AG04449 (cell line): ENCODE data around the gene OR2C1.

Source experiments
- CTCF ChIA-PET: fragments of 350-600 bp; formaldehyde crosslinking; extraction: SDS; loops from one replicate; lab custom pipeline; 2021; ENCODE audit warnings: antibody characterized with exemption; lab: Yijun Ruan, JAX
- POLR2A ChIA-PET: fragments of 400-600, 350-600 bp; formaldehyde crosslinking; extraction: SDS; loops from one replicate; lab custom pipeline; 2020; ENCODE audit warnings: antibody characterized with exemption, inconsistent platforms; lab: Yijun Ruan, JAX
- DNase-seq: peaks from one replicate; pipeline ENCODE4 v3.0.0-alpha.2; 2010; ENCODE audit warnings: low read depth, low spot score
- H3K4me3 ChIP-seq: 2 replicates; pipeline ENCODE4 v1.5.1; 2011; ENCODE audit warnings: low read depth, mild to moderate bottlenecking, control low read depth, low read length
- TF ChIP-seq, protein P1 (sequence below): IDR thresholded peaks from one replicate; pipeline ENCODE4 v1.5.1; 2011; ENCODE audit warnings: mild to moderate bottlenecking, moderate library complexity, low read length, control low read depth, inconsistent platforms; ENCODE audit not compliant: insufficient read depth; ENCODE audit errors: missing control alignments

The OR2C1 gene

DNA sequence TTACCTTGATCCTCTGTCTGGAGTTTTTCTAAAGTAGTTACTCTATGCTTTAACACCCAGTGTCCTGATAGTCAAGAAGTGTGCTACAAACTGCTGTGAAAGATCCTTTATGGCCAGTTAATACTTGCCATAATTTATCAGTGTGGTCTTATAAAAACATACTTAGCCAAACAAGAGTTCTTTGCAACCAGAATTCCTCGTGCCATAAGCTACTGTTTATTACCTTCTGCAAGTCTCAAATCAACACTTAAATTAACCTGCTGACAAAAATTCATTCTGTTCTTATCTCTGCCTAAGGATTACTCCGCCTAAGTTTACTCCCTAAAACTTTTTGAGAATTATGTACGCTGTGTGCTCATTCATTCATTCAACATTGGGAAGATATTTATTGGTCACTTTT, 27.6 kb upstream of the OR2C1 start:
- DNase-seq, result no peak
- ChIA-PET CTCF (no interaction called here), POLR2A (no interaction called here)
- TF ChIP-seq, protein P1, sequence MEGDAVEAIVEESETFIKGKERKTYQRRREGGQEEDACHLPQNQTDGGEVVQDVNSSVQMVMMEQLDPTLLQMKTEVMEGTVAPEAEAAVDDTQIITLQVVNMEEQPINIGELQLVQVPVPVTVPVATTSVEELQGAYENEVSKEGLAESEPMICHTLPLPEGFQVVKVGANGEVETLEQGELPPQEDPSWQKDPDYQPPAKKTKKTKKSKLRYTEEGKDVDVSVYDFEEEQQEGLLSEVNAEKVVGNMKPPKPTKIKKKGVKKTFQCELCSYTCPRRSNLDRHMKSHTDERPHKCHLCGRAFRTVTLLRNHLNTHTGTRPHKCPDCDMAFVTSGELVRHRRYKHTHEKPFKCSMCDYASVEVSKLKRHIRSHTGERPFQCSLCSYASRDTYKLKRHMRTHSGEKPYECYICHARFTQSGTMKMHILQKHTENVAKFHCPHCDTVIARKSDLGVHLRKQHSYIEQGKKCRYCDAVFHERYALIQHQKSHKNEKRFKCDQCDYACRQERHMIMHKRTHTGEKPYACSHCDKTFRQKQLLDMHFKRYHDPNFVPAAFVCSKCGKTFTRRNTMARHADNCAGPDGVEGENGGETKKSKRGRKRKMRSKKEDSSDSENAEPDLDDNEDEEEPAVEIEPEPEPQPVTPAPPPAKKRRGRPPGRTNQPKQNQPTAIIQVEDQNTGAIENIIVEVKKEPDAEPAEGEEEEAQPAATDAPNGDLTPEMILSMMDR, result no peak
- H3K4me3 ChIP-seq, result no peak overlapping the region

DNA sequence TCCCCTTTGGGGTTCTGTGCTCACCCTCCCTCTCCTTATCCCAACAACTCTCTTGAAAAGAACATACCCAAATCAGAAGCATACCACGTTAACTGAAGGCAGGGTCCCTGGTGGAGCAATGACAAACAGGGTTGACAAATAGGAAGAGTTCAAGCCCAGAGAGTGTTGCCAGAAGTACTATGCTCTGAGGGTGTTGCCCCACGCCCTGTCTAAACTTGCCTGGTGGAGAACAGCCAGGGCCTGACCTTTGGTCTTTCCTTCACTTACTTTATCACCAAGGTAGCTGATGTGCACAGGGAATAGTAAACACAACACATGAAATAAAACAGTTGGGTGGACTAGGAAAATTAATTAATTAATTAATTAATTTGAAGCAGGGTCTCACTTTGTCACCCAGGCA, 27.0 kb upstream of the OR2C1 start:
- ChIA-PET CTCF (no interaction called here), POLR2A (no interaction called here)
- no peak overlapping the region for H3K4me3 ChIP-seq
- no peak for DNase-seq
- TF ChIP-seq, protein P1, result no peak

DNA sequence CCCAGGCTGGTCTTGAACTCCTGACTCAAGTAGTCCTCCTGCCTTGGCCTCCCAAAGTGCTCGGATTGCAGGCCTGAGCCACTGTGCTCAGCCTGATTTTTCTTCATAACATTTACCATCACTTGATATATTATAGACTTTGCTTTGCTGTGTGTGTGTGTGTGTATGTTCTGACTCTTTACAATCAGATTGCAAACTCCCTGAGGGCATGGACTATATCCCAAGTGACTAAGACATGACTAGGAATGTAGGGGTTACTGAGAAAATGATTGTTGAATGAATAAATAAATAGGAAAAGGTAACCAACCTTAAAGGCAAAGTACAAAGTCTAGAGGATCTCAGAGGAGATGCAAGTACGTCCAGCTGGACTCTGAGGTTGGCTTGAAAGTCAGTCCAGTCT, 9.6 kb upstream of the OR2C1 start:
- no peak overlapping the region for H3K4me3 ChIP-seq
- TF ChIP-seq, protein P1, result no peak
- ChIA-PET POLR2A (no interaction called here), CTCF (no interaction called here)
- DNase-seq, result no peak

DNA sequence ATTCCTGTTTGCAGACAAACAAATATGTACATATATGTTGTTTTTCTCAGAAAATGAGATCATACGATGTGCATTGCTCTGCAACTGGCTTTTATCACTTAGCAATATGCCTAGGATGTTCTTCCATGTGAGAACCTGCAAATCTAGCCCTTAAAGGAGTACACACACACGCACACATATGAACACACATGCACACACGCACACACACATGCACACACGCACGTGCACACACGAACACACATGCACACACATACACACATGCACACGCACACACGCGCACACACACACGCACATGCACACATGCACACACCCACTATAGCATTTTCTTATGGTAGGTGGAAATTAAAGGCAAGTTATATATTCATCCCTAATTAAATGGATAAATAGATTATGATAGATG, 8.1 kb upstream of the OR2C1 start:
- no peak for DNase-seq
- CTCF ChIA-PET, result no interaction called here
- H3K4me3 ChIP-seq, result no peak overlapping the region
- TF ChIP-seq, protein P1, result no peak
- POLR2A ChIA-PET, result no interaction called here

DNA sequence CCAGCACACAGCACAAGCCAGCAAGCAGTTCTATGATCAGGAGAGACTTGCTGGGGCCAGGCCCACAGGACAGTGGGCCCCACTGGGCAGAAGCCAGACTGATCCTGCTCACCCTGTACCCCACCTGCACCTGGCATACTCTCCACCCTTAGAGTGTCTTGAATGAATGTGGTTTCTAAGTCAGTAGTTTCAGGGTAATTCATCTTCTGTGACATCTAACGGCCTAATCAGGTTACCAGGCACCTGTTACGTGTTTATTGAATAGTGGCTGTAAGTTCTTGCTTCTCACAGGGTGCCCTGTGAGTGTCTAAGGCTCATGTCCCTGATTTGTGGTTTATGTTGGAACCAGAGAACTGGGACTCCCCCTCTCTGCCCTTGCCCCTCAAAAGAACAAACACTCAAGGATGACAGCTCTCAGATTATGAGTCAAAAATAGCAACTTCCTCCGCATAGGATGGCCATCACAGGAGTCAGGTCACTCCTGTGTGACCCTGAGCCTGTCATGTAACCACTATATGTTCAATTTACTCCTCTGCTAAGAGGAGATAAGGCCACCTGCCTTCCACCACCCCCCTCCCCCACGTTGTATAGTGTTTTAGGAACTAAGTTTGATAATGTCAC, 7.0 kb upstream of the OR2C1 start:
- POLR2A ChIA-PET, result no interaction called here
- TF ChIP-seq, protein P1, result no peak
- no peak overlapping the region for H3K4me3 ChIP-seq
- no peak for DNase-seq
- CTCF ChIA-PET, result no interaction called here

DNA sequence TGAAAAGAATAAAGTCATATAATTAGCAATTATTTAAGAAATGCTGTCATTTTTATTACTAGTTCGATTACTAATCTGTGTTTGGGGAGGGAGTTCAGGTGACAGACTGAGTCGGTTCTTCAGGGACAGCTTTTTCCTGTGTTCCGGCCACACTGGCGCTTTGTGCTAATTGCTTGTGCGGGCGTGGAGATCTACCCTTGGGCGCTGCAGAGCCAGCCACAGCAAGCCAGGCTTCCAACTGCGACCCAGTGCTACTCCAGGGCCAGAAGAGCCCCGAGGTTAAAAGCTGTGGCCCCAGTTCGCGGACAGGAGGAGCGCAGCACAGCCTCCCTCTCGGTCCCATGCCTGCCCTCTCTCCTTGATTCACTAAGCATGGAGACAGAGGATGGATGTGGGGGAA, 6.5 kb upstream of the OR2C1 start:
- POLR2A ChIA-PET, result no interaction called here
- CTCF ChIA-PET, result no interaction called here
- TF ChIP-seq, protein P1, result no peak
- no peak for DNase-seq
- H3K4me3 ChIP-seq, result no peak overlapping the region
